Right atrium auricular region (tissue), 2 donors: ENCODE data around the gene ABHD2. TPM values are rescaled to one million over a fixed set of nuclear protein-coding genes. Genes with fewer than 3 reads are reported as not detected.
A peak's percentile ranks its signal among the peaks of the same experiment; 100 is the strongest.

Experiments used
- DNase-seq: peaks from one replicate; pipeline ENCODE4 v3.0.0-alpha.2; 2019; ENCODE audit warnings: low spot score
- H3K27ac ChIP-seq, 2 donors: fragments of 200-600 bp; sonication (generic); 1 replicate in 1 of 2; 2 replicates in 1 of 2; pipeline ENCODE4 v1.5.1; 2016 to 2019
- H3K27me3 ChIP-seq, 2 donors: fragments of 200-600 bp; sonication (generic); one replicate each; pipeline versions ENCODE4 v1.5.1 to v1.6.0; 2017 to 2019
- H3K36me3 ChIP-seq: fragments of 200-600 bp; sonication (generic); one replicate; pipeline ENCODE4 v1.5.1; 2016
- H3K4me1 ChIP-seq, 2 donors: fragments of 200-600 bp; sonication (generic); one replicate each; pipeline versions ENCODE4 v1.5.1 to v1.6.0; 2017 to 2019
- H3K4me3 ChIP-seq, 2 donors: fragments of 200-600 bp; sonication (generic); 1 replicate in 1 of 2; 2 replicates in 1 of 2; pipeline ENCODE4 v1.5.1; 2017 to 2019; ENCODE audit warnings: mild to moderate bottlenecking in 1 of 2, moderate library complexity in 1 of 2
- H3K9me3 ChIP-seq, 2 donors: fragments of 200-600 bp; sonication (generic); one replicate each; pipeline ENCODE4 v1.5.1; 2019
- total RNA-seq, 2 donors: library from RNA; depleted of rRNA; stranded (reverse); fragments of >200 nt; gene quantifications; one replicate each; pipeline ENCODE4 v1.1.0, GENCODE V29; 2016
- TF ChIP-seq, protein P1 (sequence below), 2 donors: fragments of 200-600 bp; sonication (generic); IDR thresholded peaks; one replicate each; pipeline ENCODE4 v1.5.1; 2019; ENCODE audit warnings: antibody characterized with exemption in 2 of 2

Gene ABHD2
- total RNA-seq, 2 donors from 2014 or later = 115 to 118 TPM

DNA sequence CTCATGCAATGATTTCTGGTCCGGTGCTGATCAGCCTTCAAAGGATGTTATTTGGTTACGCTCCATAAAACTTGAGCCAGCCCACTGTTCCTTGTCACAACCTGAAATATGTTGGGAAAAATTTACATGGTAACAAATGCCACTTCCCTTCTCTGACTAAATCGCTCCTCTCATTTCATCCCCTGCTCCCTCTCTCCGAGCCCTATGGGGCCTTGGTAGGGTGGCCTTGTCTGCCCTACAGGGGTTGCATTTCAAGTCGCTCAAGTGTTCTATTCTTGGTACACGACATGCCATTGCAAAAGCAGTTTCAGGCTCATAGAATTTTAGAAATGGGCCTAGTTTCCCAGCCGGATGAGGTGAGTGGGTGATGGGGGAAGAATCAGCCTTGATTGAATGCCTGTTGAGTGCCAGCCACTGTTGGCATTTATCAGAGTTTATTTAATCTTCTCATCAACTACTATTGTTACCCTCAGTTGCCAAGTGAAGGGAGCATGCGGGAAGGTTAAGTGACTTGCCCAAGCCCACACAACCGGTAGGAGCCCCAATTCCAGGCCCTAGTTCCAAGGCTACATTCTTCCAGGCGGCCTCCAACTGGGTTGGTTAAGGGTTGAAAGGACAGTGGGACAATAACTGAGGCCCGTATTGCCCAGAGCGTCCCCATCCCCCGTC is 961 bp upstream of the ABHD2 start:
- no peak for DNase-seq
- peak overlapping the region; percentile 26 to 47 for H3K4me3 ChIP-seq

DNA sequence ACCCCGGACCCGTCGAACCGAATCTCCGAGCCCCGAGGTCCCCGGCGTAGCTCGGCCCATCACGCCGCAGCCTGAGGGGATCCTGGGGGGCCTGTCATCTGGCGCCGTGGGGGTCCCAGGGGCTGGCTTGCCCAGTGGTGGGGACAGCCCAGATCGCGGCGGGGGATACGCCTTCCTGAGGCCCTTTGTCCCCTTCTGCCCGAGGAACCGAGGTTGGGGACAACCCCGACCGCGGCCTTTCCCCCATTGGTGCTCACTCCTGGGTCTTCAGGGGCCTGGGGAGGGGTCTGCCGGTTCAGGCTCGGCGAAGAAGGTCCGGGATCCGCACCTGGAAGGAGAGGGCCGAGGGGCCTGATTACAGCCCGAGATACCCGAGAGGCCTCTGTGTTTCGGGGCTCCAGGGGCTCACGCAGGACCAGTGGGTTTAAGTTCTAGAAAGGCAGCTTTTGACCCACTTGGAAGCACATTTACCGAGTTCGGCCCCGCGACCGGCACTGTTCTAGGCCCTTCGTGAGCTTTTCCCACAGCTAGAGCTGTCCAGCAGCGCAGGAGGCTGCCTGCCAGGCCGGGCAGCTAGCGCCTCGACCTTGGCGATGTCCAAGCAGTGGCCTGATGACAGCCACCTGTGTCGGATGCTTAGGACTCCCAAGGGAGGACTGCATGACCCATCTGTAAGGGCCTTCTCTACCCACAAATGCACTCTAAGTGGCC is 504 bp downstream of the ABHD2 start:
- DNase-seq = no peak
- no peaks in the 10 kb centered on the region for H3K9me3 ChIP-seq
- H3K4me1 ChIP-seq = peaks cover 0 to 63% of the 10 kb centered on the region in 2 donors
- no peaks in the 10 kb centered on the region for H3K36me3 ChIP-seq
- peak overlapping the region; percentile 72 to 83 for H3K4me3 ChIP-seq
- TF ChIP-seq, protein P1, sequence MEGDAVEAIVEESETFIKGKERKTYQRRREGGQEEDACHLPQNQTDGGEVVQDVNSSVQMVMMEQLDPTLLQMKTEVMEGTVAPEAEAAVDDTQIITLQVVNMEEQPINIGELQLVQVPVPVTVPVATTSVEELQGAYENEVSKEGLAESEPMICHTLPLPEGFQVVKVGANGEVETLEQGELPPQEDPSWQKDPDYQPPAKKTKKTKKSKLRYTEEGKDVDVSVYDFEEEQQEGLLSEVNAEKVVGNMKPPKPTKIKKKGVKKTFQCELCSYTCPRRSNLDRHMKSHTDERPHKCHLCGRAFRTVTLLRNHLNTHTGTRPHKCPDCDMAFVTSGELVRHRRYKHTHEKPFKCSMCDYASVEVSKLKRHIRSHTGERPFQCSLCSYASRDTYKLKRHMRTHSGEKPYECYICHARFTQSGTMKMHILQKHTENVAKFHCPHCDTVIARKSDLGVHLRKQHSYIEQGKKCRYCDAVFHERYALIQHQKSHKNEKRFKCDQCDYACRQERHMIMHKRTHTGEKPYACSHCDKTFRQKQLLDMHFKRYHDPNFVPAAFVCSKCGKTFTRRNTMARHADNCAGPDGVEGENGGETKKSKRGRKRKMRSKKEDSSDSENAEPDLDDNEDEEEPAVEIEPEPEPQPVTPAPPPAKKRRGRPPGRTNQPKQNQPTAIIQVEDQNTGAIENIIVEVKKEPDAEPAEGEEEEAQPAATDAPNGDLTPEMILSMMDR (IDR thresholded peaks at IDR 0.05) = no peak
- peak overlapping the region; percentile 93 to 95 for H3K27ac ChIP-seq
- no peaks in the 10 kb centered on the region for H3K27me3 ChIP-seq

More for the DNA sequence above, 961 bp upstream of the ABHD2 start:
- no peaks in the 10 kb centered on the region for H3K36me3 ChIP-seq
- no peaks in the 10 kb centered on the region for H3K27me3 ChIP-seq
- peaks cover 0 to 48% of the 10 kb centered on the region in 2 donors for H3K4me1 ChIP-seq
- H3K27ac ChIP-seq = peak overlapping the region; percentile 92 to 95
- TF ChIP-seq, protein P1 (IDR thresholded peaks at IDR 0.05) = no peak
- no peaks in the 10 kb centered on the region for H3K9me3 ChIP-seq

GRCh38 chr15:89089316-89090230 is 1.3 kb downstream of the ABHD2 start:
- H3K36me3 ChIP-seq = no peaks in the 10 kb centered on the region
- TF ChIP-seq, protein P1 (IDR thresholded peaks at IDR 0.05) = no peak
- H3K4me1 ChIP-seq = peaks cover 0 to 71% of the 10 kb centered on the region in 2 donors
- no peaks in the 10 kb centered on the region for H3K27me3 ChIP-seq
- peak overlapping the region; percentile 93 to 95 for H3K27ac ChIP-seq
- H3K4me3 ChIP-seq = peak overlapping the region; percentile 72 to 83
- DNase-seq = no peak
- H3K9me3 ChIP-seq = no peaks in the 10 kb centered on the region

- Histone ChIP-seq H3K4me3 (peak overlapping the region; percentile 27 to 72), H3K36me3 (no peaks in the 10 kb centered on the region), H3K9me3 (no peaks in the 10 kb centered on the region), H3K4me1 (peaks cover 0 to 78% of the 10 kb centered on the region in 2 donors), H3K27me3 (no peaks in the 10 kb centered on the region), H3K27ac (peak overlapping the region; percentile 93 to 95)
- TF ChIP-seq, protein P1 (IDR thresholded peaks at IDR 0.05) = no peak
- peak; percentile 91 for DNase-seq
These were observed 2.8 kb downstream of the ABHD2 start for GRCh38 chr15:89090791-89091626.
